ENCODE results near the gene BZW1. TPM values are rescaled to one million over a fixed set of nuclear protein-coding genes. Genes with fewer than 3 reads are reported as not detected.

BZW1 gene
- total RNA-seq, 2 donors from 2014 or later, result 201 to 252 TPM

GRCh38 chr2:200820573-200821234 lies 9.0 kb downstream of the BZW1 start:
- H3K9me3 ChIP-seq, result no peaks in the 10 kb centered on the region
- DNase-seq (ENCODE audit: low spot score) (no peak), ATAC-seq (ENCODE audit: insufficient number of reproducible peaks, low FRiP score, low read depth) (no peak)
- H3K36me3 ChIP-seq, result peaks cover 54% of the 10 kb centered on the region
- H3K27ac ChIP-seq, result no peak overlapping the region
- H3K4me3 ChIP-seq, result no peak overlapping the region
- no peak for TF ChIP-seq CTCF (IDR thresholded peaks at IDR 0.05)
- H3K27me3 ChIP-seq (replicated peaks; ENCODE audit: insufficient read depth), result no peaks in the 10 kb centered on the region
- no peaks in the 10 kb centered on the region for H3K4me1 ChIP-seq (ENCODE audit: control insufficient read depth in 1 of 2, low read depth in 2 of 2)

GRCh38 chr2:200821686-200822245 lies 10.1 kb downstream of the BZW1 start:
- no peaks in the 10 kb centered on the region for H3K9me3 ChIP-seq
- no peak for DNase-seq (ENCODE audit: low spot score)
- H3K27me3 ChIP-seq (replicated peaks; ENCODE audit: insufficient read depth), result no peaks in the 10 kb centered on the region
- H3K4me3 ChIP-seq, result no peak overlapping the region
- H3K27ac ChIP-seq, result no peak overlapping the region
- peaks cover 0 to 5% of the 10 kb centered on the region in 2 donors for H3K4me1 ChIP-seq (ENCODE audit: control insufficient read depth in 1 of 2, low read depth in 2 of 2)
- no peak for ATAC-seq (ENCODE audit: insufficient number of reproducible peaks, low FRiP score, low read depth)
- H3K36me3 ChIP-seq, result peaks cover 45% of the 10 kb centered on the region
- no peak for TF ChIP-seq CTCF (IDR thresholded peaks at IDR 0.05)

- DNase-seq (ENCODE audit: low spot score), result no peak
- no peak overlapping the region for H3K27ac ChIP-seq
- H3K9me3 ChIP-seq, result no peaks in the 10 kb centered on the region
- peaks cover 0 to 13% of the 10 kb centered on the region in 2 donors for H3K4me1 ChIP-seq (ENCODE audit: control insufficient read depth in 1 of 2, low read depth in 2 of 2)
- no peak for TF ChIP-seq CTCF (IDR thresholded peaks at IDR 0.05)
- no peak for ATAC-seq (ENCODE audit: insufficient number of reproducible peaks, low FRiP score, low read depth)
- H3K27me3 ChIP-seq (replicated peaks; ENCODE audit: insufficient read depth), result no peaks in the 10 kb centered on the region
- H3K36me3 ChIP-seq, result no peaks in the 10 kb centered on the region
- no peak overlapping the region for H3K4me3 ChIP-seq
Measured at GRCh38 chr2:200828104-200828503, 16.4 kb downstream of the BZW1 start.

GRCh38 chr2:200828572-200829257 lies 17.0 kb downstream of the BZW1 start:
- ATAC-seq (ENCODE audit: insufficient number of reproducible peaks, low FRiP score, low read depth) (no peak), DNase-seq (ENCODE audit: low spot score) (no peak)
- Histone ChIP-seq H3K27me3 (replicated peaks; ENCODE audit: insufficient read depth) (no peaks in the 10 kb centered on the region), H3K27ac (no peak overlapping the region), H3K36me3 (no peaks in the 10 kb centered on the region), H3K9me3 (no peaks in the 10 kb centered on the region), H3K4me1 (ENCODE audit: control insufficient read depth in 1 of 2, low read depth in 2 of 2) (peaks cover 0 to 13% of the 10 kb centered on the region in 2 donors), H3K4me3 (no peak overlapping the region)
- no peak for TF ChIP-seq CTCF (IDR thresholded peaks at IDR 0.05)

GRCh38 chr2:200829258-200829655 lies 17.5 kb downstream of the BZW1 start:
- no peak for TF ChIP-seq CTCF (IDR thresholded peaks at IDR 0.05)
- H3K4me3 ChIP-seq, result no peak overlapping the region
- no peaks in the 10 kb centered on the region for H3K36me3 ChIP-seq
- no peaks in the 10 kb centered on the region for H3K9me3 ChIP-seq
- DNase-seq (ENCODE audit: low spot score) (no peak), ATAC-seq (ENCODE audit: insufficient number of reproducible peaks, low FRiP score, low read depth) (no peak)
- H3K27ac ChIP-seq, result no peak overlapping the region
- H3K27me3 ChIP-seq (replicated peaks; ENCODE audit: insufficient read depth), result no peaks in the 10 kb centered on the region
- H3K4me1 ChIP-seq (ENCODE audit: control insufficient read depth in 1 of 2, low read depth in 2 of 2), result peaks cover 0 to 13% of the 10 kb centered on the region in 2 donors
